GM12892 (cell line): ENCODE data around the gene IL1RAPL1.

Experiments used
- DNase-seq: peaks from one replicate; pipeline ENCODE4 v3.0.0; 2011; ENCODE audit not compliant: insufficient read length
- FAIRE-seq: peaks from 2 replicates; lab custom pipeline; 2011; peaks lifted over from hg19 to GRCh38; lab: Jason Lieb, UNC
- POLR2A ChIP-seq: IDR thresholded peaks from 2 replicates; pipeline ENCODE4 v1.6.1; 2011; ENCODE audit warnings: low read depth, low read length, control low read depth
- POLR2AphosphoS5 ChIP-seq: IDR thresholded peaks from 2 replicates; pipeline ENCODE4 v1.6.1; 2011; ENCODE audit warnings: low read depth, low read length, control low read depth
- TAF1 ChIP-seq: IDR thresholded peaks from 2 replicates; pipeline ENCODE4 v1.6.1; 2011; ENCODE audit warnings: low read depth, mild to moderate bottlenecking, control low read depth, low read length, borderline replicate concordance

Gene IL1RAPL1

GRCh38 chrX:29580560-29580959 is 993.3 kb downstream of the IL1RAPL1 start:
- no peak for FAIRE-seq
- DNase-seq, result no peak
- TF ChIP-seq TAF1 (no peak), POLR2AphosphoS5 (no peak), POLR2A (no peak)

- DNase-seq (no peak), FAIRE-seq (no peak)
- TF ChIP-seq POLR2AphosphoS5, result no peak
- no peak for TF ChIP-seq TAF1
- no peak for TF ChIP-seq POLR2A
These were observed 994.0 kb downstream of the IL1RAPL1 start for GRCh38 chrX:29581223-29581622.

GRCh38 chrX:29587107-29587506 is 999.9 kb downstream of the IL1RAPL1 start:
- TF ChIP-seq POLR2AphosphoS5, result no peak
- no peak for TF ChIP-seq TAF1
- no peak for TF ChIP-seq POLR2A
- no peak for DNase-seq
- no peak for FAIRE-seq

GRCh38 chrX:29590921-29591320 is 1003.7 kb downstream of the IL1RAPL1 start:
- DNase-seq, result no peak
- FAIRE-seq, result no peak
- TF ChIP-seq POLR2AphosphoS5 (no peak), TAF1 (no peak), POLR2A (no peak)

- TF ChIP-seq POLR2A (no peak), TAF1 (no peak), POLR2AphosphoS5 (no peak)
- DNase-seq (no peak), FAIRE-seq (no peak)
These were observed 1017.1 kb downstream of the IL1RAPL1 start for GRCh38 chrX:29604381-29604780.

GRCh38 chrX:29617276-29617675 is 1030.0 kb downstream of the IL1RAPL1 start:
- DNase-seq (no peak), FAIRE-seq (no peak)
- TF ChIP-seq POLR2AphosphoS5, result no peak
- TF ChIP-seq TAF1, result no peak

- TF ChIP-seq POLR2AphosphoS5 (no peak), TAF1 (no peak), POLR2A (no peak)
- FAIRE-seq (no peak), DNase-seq (no peak)
These were observed 1030.5 kb downstream of the IL1RAPL1 start for GRCh38 chrX:29617725-29618124.

GRCh38 chrX:29627833-29628232 is 1040.6 kb downstream of the IL1RAPL1 start:
- no peak for DNase-seq
- no peak for FAIRE-seq
- no peak for TF ChIP-seq POLR2AphosphoS5

GRCh38 chrX:29634516-29634915 is 1047.3 kb downstream of the IL1RAPL1 start:
- DNase-seq, result no peak
- no peak for TF ChIP-seq POLR2AphosphoS5
- TF ChIP-seq TAF1, result no peak
- TF ChIP-seq POLR2A, result no peak
- FAIRE-seq, result no peak

- FAIRE-seq (no peak), DNase-seq (no peak)
- TF ChIP-seq POLR2AphosphoS5 (no peak), POLR2A (no peak), TAF1 (no peak)
These were observed 1049.1 kb downstream of the IL1RAPL1 start for GRCh38 chrX:29636331-29636730.

- DNase-seq (no peak), FAIRE-seq (no peak)
- TF ChIP-seq TAF1 (no peak), POLR2AphosphoS5 (no peak), POLR2A (no peak)
These were observed 1052.9 kb downstream of the IL1RAPL1 start for GRCh38 chrX:29640106-29640505.

- FAIRE-seq (no peak), DNase-seq (no peak)
- no peak for TF ChIP-seq TAF1
- TF ChIP-seq POLR2A, result no peak
- TF ChIP-seq POLR2AphosphoS5, result no peak
These were observed 1054.2 kb downstream of the IL1RAPL1 start for GRCh38 chrX:29641461-29641860.

- no peak for DNase-seq
- FAIRE-seq, result no peak
- TF ChIP-seq POLR2AphosphoS5 (no peak), TAF1 (no peak), POLR2A (no peak)
These were observed 1055.9 kb downstream of the IL1RAPL1 start for GRCh38 chrX:29643181-29643580.
